22Rv1 (cell line): Measurements from ENCODE around the gene SEMA6B.

ENCODE experiments used
- H3K27ac ChIP-seq: fragments of 450-650 bp; 2 replicates; pipeline ENCODE4 v1.5.1; 2017
- ZFX ChIP-seq: fragments of 450-650 bp; IDR thresholded peaks from 2 replicates; pipeline ENCODE4 v1.6.1; 2017; ENCODE audit warnings: antibody characterized with exemption, borderline replicate concordance
- TF ChIP-seq, protein P1 (sequence below): fragments of 450-650 bp; IDR thresholded peaks from 2 replicates; pipeline ENCODE4 v1.5.1; 2017; ENCODE audit warnings: mild to moderate bottlenecking

The SEMA6B gene

DNA sequence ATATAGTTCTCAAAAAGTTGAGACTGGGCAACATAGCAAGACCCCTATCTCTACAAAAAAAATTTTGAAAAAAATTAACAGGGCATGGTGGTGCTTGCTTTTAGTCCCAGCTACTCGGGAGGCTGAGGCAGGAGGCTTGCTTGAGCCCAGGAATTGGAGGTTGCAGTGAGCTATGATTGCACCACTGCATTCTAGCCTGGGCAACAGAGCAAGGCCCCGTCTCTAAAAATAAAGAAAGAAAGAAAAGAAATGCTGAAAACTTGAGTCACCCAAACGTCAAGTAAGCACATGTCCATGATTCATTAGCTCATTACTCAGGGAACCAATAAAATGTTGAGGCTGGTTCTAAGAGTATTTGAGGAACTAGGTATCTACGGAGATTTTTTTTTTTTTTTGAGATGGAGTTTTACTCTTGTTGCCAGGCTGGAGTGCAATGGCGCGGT lies 33.9 kb upstream of the SEMA6B start:
- H3K27ac ChIP-seq: no peak overlapping the region
- TF ChIP-seq ZFX: no peak
- TF ChIP-seq, protein P1, sequence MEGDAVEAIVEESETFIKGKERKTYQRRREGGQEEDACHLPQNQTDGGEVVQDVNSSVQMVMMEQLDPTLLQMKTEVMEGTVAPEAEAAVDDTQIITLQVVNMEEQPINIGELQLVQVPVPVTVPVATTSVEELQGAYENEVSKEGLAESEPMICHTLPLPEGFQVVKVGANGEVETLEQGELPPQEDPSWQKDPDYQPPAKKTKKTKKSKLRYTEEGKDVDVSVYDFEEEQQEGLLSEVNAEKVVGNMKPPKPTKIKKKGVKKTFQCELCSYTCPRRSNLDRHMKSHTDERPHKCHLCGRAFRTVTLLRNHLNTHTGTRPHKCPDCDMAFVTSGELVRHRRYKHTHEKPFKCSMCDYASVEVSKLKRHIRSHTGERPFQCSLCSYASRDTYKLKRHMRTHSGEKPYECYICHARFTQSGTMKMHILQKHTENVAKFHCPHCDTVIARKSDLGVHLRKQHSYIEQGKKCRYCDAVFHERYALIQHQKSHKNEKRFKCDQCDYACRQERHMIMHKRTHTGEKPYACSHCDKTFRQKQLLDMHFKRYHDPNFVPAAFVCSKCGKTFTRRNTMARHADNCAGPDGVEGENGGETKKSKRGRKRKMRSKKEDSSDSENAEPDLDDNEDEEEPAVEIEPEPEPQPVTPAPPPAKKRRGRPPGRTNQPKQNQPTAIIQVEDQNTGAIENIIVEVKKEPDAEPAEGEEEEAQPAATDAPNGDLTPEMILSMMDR: no peak

DNA sequence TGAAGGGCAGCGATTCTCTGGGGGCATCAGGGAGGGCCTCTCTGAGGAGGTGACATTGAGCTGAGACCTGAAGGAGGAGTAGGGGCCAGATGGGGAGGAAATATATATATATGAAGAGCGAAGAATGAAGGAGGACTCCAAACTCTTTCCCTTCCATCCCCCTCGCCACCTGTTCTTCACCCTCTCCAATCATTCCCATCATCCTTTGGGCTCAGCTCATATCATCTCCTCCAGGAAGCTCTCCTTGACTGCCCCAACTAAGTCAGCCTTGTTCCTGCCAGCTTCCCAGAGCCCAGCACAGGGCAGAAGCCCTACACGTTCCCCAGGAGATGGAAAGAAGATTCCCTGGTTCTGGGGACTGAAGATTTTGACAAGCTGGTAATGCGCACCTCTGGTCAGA lies 33.0 kb upstream of the SEMA6B start:
- H3K27ac ChIP-seq: no peak overlapping the region
- TF ChIP-seq ZFX: no peak
- TF ChIP-seq, protein P1: no peak

- H3K27ac ChIP-seq: no peak overlapping the region
- no peak for TF ChIP-seq ZFX
- TF ChIP-seq, protein P1: no peak
These were observed 31.8 kb upstream of the SEMA6B start for GRCh38 chr19:4591320-4591719.

GRCh38 chr19:4590559-4590958 lies 31.1 kb upstream of the SEMA6B start:
- TF ChIP-seq, protein P1: no peak
- TF ChIP-seq ZFX: no peak
- no peak overlapping the region for H3K27ac ChIP-seq

DNA sequence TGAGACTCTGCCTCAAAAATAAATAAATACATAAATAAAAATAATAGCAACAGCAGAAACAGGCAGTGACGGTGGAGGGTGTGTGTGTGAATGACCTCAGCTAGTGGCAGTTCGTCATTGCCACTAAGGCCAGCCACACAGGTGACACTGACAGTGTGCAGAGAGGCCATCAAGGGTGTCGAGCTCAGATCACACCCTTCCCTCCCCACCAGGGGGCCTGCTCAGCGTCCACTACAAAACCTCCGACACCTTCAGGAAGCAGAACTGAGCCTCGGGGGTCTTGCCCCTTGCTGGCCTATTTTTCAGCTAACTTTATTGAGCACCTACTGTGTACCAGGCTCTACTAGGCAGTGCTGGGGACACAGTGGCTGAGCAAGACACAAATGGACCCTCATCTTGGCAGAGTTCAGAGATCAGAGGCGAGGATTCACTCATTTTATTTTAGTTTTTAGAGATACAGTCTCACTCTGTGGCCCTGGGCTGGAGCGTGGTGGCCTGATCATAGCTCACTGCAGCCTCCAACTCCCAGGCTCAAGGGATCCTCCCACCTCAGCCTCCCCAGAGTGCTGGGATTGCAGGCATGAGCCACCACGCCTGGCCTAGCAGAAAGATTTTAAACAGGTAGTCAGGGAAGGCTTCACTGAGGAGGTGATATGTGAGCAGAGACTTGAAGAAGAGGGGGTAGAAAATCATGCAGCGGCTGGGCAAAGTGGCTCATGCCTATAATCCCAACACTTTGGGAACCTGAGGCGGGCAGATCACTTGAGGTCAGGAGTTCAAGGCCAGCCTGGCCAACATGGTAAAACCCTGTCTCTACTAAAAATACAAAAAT lies 30.3 kb upstream of the SEMA6B start:
- TF ChIP-seq, protein P1: peak; percentile 45
- no peak for TF ChIP-seq ZFX
- no peak overlapping the region for H3K27ac ChIP-seq

- TF ChIP-seq, protein P1: no peak
- H3K27ac ChIP-seq: no peak overlapping the region
These were observed 28.8 kb upstream of the SEMA6B start for GRCh38 chr19:4588291-4588761.

- TF ChIP-seq ZFX: no peak
- TF ChIP-seq, protein P1: no peak
- H3K27ac ChIP-seq: no peak overlapping the region
These were observed 28.0 kb upstream of the SEMA6B start for GRCh38 chr19:4587527-4587926.
